ENCODE measurements around the gene STRIP1.

DNA sequence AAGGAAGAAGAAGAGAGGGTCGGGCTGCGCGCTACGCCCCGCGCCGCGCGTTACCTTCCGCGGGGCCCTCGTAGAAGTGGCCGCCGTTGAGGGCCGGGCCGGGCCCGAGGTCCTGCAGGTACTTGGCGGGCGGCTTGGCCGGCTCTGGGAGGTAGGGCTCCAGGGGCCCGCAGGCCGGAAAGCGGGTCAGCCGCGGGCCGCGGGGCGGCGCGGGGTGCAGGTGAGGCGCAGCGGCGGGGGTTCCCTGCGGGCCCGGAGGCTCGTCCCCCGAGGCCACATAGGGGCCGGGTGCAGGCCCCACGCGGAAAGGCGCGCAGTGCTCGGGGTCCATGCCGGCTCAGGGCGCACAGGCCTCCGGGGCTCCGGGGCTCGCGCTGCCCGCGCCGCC lies 35.9 kb downstream of the STRIP1 start:
- no peak for TF ChIP-seq POLR2AphosphoS5 (IDR thresholded peaks at IDR 0.05; ENCODE audit: insufficient read depth in 1 of 2, low read depth in 1 of 2)
- no peak for TF ChIP-seq POLR2A (IDR thresholded peaks at IDR 0.05)

All from vagina (tissue), 2 donors.